Suprapubic skin (tissue), 4 donors: Measurements from ENCODE around the gene EPC1.

Experiments used
- POLR2A ChIP-seq, 2 donors: fragments of 450-650 bp; IDR thresholded peaks; one replicate each; pipeline ENCODE4 v1.6.1; 2017; ENCODE audit warnings: antibody characterized with exemption in 2 of 2, mild to moderate bottlenecking in 2 of 2, moderate library complexity in 2 of 2
- POLR2AphosphoS5 ChIP-seq, 3 donors: sonication (generic); formaldehyde crosslinking; IDR thresholded peaks; one replicate each; pipeline ENCODE4 v1.6.1; 2017; ENCODE audit warnings: antibody characterized with exemption in 3 of 3
- TF ChIP-seq, protein P1 (sequence below), 2 donors: fragments of 200-600 bp in 1 of 2; fragments of 450-650 bp in 1 of 2; sonication (generic) in 1 of 2; IDR thresholded peaks; one replicate each; pipeline ENCODE4 v1.5.1; 2016 to 2019; ENCODE audit warnings: antibody characterized with exemption in 2 of 2, mild to moderate bottlenecking in 1 of 2, moderate library complexity in 1 of 2

DNA sequence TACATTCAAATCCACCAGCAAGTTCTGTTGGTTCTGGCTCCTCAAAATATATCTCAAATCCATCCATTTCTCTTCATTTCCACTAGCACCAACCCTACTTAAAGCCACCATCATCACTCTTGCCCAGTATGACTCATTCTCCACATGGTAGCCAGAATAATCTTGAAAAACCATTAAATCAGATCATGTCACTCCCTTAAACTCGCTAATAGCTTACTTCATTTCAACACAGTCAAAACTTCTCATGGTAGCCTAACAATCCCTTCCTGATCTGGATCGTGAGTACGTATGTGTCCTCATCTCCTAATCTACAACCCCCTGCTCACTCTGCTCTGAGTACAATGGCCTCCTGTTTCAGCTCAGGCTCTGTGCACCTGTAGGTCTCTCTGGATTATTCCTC lies 8.7 kb downstream of the EPC1 start:
- TF ChIP-seq, protein P1, sequence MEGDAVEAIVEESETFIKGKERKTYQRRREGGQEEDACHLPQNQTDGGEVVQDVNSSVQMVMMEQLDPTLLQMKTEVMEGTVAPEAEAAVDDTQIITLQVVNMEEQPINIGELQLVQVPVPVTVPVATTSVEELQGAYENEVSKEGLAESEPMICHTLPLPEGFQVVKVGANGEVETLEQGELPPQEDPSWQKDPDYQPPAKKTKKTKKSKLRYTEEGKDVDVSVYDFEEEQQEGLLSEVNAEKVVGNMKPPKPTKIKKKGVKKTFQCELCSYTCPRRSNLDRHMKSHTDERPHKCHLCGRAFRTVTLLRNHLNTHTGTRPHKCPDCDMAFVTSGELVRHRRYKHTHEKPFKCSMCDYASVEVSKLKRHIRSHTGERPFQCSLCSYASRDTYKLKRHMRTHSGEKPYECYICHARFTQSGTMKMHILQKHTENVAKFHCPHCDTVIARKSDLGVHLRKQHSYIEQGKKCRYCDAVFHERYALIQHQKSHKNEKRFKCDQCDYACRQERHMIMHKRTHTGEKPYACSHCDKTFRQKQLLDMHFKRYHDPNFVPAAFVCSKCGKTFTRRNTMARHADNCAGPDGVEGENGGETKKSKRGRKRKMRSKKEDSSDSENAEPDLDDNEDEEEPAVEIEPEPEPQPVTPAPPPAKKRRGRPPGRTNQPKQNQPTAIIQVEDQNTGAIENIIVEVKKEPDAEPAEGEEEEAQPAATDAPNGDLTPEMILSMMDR (IDR thresholded peaks at IDR 0.05): no peak
- no peak for TF ChIP-seq POLR2AphosphoS5 (IDR thresholded peaks at IDR 0.05)
- TF ChIP-seq POLR2A (IDR thresholded peaks at IDR 0.05): no peak
